DND-41 (cell line): ENCODE results near the gene TRAPPC6A.
A peak's percentile ranks its signal among the peaks of the same experiment; 100 is the strongest.

ENCODE experiments used
- ATAC-seq: fragments of 200-7000 bp; cut with Tn5 transposase; 3 replicates; pipeline ENCODE4 v1.9.1; 2021; ENCODE audit warnings: low read depth; ENCODE audit not compliant: insufficient read depth
- DNase-seq: peaks from one replicate; pipeline ENCODE4 v3.0.0-alpha.2; 2020
- H2AFZ ChIP-seq: 2 replicates; pipeline ENCODE4 v1.6.0; 2012; ENCODE audit warnings: low read depth, low read length
- H3K27ac ChIP-seq: 2 replicates; pipeline ENCODE4 v1.5.1; 2012; ENCODE audit warnings: low read length, inconsistent platforms
- H3K27me3 ChIP-seq: fragments of 200-600 bp; sonication (generic); 2 replicates; pipeline ENCODE4 v1.6.0; 2012; ENCODE audit warnings: low read length, mild to moderate bottlenecking, inconsistent platforms; ENCODE audit not compliant: insufficient read depth, poor library complexity
- H3K36me3 ChIP-seq: 2 replicates; pipeline ENCODE4 v1.5.1; 2012; ENCODE audit warnings: low read length, inconsistent platforms; ENCODE audit not compliant: insufficient read depth
- H3K4me1 ChIP-seq: 2 replicates; pipeline ENCODE4 v1.5.1; 2012; ENCODE audit warnings: mild to moderate bottlenecking, low read length; ENCODE audit not compliant: insufficient read depth
- H3K4me2 ChIP-seq: 2 replicates; pipeline ENCODE4 v1.6.0; 2012; ENCODE audit warnings: mild to moderate bottlenecking, moderate library complexity, low read length, inconsistent platforms; ENCODE audit not compliant: insufficient read depth
- H3K4me3 ChIP-seq, 2 experiments: fragments of 200-600 bp in 1 of 2; shearing (Covaris generic) in 1 of 2; 2 replicates each; pipeline ENCODE4 v1.5.1; 2012 to 2016; ENCODE audit warnings: inconsistent platforms in 2 of 2, low read length in 2 of 2, mild to moderate bottlenecking in 2 of 2, low read depth in 1 of 2, moderate library complexity in 1 of 2
- H3K79me2 ChIP-seq: 2 replicates; pipeline ENCODE4 v1.6.0; 2012; ENCODE audit warnings: low read length, inconsistent platforms; ENCODE audit not compliant: insufficient read depth
- H3K9ac ChIP-seq: 2 replicates; pipeline ENCODE4 v1.6.0; 2012; ENCODE audit warnings: low read depth, mild to moderate bottlenecking, inconsistent platforms, low read length, moderate library complexity
- H3K9me3 ChIP-seq: 2 replicates; pipeline ENCODE4 v1.5.1; 2012; ENCODE audit warnings: low read length, moderate library complexity, mild to moderate bottlenecking, inconsistent platforms; ENCODE audit not compliant: insufficient read depth, severe bottlenecking
- H4K20me1 ChIP-seq: 2 replicates; pipeline ENCODE4 v1.6.0; 2012; ENCODE audit warnings: low read length; ENCODE audit not compliant: insufficient read depth
- EZH2 ChIP-seq: IDR thresholded peaks from 3 replicates; pipeline ENCODE4 v1.6.1; 2012; ENCODE audit warnings: borderline replicate concordance, low read depth, mild to moderate bottlenecking, moderate library complexity, low read length, inconsistent platforms; ENCODE audit not compliant: severe bottlenecking
- TF ChIP-seq, protein P1 (sequence below): IDR thresholded peaks from 2 replicates; pipeline ENCODE4 v1.5.1; 2012; ENCODE audit warnings: borderline replicate concordance, low read length, moderate library complexity, mild to moderate bottlenecking; ENCODE audit not compliant: poor library complexity, severe bottlenecking; ENCODE audit errors: extremely low read depth

Gene TRAPPC6A

DNA sequence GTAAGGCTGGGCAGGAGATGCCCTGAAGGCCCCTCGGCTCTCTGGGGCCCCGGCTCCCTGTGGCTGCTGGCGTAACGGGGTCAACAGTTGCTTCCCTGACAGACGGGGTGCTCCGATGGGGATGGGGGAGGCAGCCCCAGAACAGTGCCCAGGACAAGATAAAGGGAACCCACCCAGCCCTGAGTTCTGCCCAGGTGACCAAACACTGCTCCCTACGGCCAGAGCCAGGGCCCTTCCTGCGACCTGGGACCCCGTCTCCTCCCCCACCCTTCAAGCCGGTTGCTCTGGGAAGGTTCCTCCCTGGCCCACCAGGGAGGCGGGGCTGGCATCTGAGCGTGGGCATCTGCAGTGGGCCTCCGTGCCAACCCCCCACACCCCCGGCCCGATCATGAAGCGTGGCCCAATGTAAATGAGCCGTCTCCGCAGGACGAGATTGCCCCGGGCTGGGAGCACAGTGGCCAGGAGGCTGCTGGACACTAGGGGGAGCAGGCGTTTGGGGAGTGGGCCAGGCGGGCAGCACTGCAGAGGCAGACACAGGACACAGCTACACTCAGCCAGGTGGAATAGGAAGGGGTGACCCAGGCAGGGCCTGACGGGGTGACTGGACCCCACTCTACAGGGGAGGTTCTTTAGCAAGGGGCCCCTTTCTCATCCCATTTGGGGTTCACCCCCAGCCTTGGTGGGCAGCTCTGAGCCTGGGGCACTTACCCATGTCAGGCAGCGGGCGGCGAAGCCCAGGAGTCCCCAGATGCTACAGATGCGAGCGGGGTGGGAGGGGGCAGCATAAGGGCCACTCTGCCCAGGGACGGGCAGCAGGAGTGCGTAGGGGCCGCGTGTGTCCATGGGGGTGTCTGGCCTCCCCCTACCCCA, 16.1 kb downstream of the TRAPPC6A start:
- Histone ChIP-seq H3K4me3 (no peak overlapping the region), H3K27ac (no peak overlapping the region), H2AFZ (no peak overlapping the region), H3K36me3 (no peaks in the 10 kb centered on the region), H3K27me3 (no peaks in the 10 kb centered on the region), H3K4me1 (no peaks in the 10 kb centered on the region), H3K9ac (no peak overlapping the region), H3K4me2 (no peak overlapping the region), H4K20me1 (peaks cover 6% of the 10 kb centered on the region), H3K9me3 (no peaks in the 10 kb centered on the region), H3K79me2 (no peaks in the 10 kb centered on the region)
- ATAC-seq (no peak), DNase-seq (no peak)
- no peak for TF ChIP-seq EZH2
- TF ChIP-seq, protein P1, sequence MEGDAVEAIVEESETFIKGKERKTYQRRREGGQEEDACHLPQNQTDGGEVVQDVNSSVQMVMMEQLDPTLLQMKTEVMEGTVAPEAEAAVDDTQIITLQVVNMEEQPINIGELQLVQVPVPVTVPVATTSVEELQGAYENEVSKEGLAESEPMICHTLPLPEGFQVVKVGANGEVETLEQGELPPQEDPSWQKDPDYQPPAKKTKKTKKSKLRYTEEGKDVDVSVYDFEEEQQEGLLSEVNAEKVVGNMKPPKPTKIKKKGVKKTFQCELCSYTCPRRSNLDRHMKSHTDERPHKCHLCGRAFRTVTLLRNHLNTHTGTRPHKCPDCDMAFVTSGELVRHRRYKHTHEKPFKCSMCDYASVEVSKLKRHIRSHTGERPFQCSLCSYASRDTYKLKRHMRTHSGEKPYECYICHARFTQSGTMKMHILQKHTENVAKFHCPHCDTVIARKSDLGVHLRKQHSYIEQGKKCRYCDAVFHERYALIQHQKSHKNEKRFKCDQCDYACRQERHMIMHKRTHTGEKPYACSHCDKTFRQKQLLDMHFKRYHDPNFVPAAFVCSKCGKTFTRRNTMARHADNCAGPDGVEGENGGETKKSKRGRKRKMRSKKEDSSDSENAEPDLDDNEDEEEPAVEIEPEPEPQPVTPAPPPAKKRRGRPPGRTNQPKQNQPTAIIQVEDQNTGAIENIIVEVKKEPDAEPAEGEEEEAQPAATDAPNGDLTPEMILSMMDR: peak; percentile 32

DNA sequence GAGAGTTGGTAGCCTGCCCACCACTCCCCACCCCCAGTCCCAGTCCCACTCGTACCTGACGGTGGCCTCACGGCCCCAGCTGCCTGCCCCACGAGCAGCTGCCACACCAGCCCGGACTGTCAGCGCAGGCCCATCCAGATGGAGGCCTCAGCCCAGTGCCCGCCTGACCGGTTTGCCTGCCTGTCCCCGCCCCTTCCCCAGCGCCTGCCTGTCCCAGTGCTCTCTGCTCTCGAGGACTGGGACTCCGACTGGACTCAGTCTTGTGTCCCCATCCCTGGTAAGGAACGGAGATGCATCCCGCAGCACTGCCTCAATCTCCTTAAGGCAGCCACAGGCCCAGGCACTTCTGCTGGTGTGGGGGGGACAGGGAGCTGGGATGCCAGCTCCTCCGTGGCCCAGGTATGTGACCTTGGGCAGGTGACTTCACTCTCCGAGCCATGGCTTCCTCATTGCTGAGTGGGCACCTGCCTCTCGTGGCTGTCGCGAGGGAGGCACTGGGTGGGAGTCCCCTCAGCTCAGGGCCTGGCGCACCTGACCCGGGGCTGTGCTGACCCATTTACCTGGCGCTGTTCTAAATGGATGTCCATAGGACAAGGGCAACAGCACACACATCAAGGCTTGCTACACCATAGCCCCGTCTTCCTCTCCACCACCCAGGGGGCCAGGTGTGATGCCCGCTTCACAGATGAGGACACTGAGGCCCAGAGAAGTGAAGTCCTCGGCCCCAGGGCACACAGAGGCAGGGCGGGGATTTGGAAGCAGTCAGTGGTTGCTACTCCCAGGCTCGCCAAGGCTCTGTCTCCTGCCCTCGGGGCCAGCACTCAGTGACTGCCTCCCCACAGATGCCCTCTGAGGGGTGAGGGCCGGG, 16.9 kb downstream of the TRAPPC6A start, which contains the start of gene NKPD1:
TSS of gene NKPD1 (minus strand) at position 113 of the 868 bp plus-strand sequence. CDS start 832 bp downstream, outside the sequence.
- TF ChIP-seq, protein P1: no peak
- TF ChIP-seq EZH2: no peak
- no peak within 1 kb of the TSS for H3K9ac ChIP-seq
- no peaks in the 10 kb centered on the region for H3K79me2 ChIP-seq
- no peaks in the 10 kb centered on the region for H3K36me3 ChIP-seq
- no peak within 1 kb of the TSS for H3K4me3 ChIP-seq
- H2AFZ ChIP-seq: no peak within 1 kb of the TSS
- H3K27me3 ChIP-seq: no peaks in the 10 kb centered on the region
- no peaks in the 10 kb centered on the region for H3K4me1 ChIP-seq
- peaks cover 6% of the 10 kb centered on the region for H4K20me1 ChIP-seq
- H3K4me2 ChIP-seq: no peak within 1 kb of the TSS
- H3K9me3 ChIP-seq: no peaks in the 10 kb centered on the region
- no peak for DNase-seq
- H3K27ac ChIP-seq: no peak within 1 kb of the TSS
- no peak for ATAC-seq

DNA sequence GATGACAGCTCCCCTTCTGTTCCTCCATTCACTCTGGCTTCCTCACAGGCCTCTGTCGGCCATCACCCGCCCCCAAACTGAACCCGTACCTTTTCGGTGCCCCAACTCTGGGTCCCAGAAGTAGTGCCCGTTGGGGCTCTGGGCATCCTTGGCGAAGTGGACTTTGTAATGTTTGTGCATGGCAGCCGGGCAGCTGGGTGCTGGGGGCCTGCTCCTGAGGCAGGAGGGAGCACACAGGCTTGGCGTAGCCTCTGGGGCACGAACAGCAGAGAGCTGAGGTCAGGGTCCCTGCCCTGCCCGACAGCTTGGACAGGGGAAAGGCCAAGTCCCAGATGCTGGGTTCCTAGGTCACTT, 18.1 kb downstream of the TRAPPC6A start:
- Histone ChIP-seq H3K9me3 (no peaks in the 10 kb centered on the region), H3K27ac (no peak overlapping the region), H3K36me3 (no peaks in the 10 kb centered on the region), H3K4me1 (no peaks in the 10 kb centered on the region), H3K79me2 (no peaks in the 10 kb centered on the region), H3K27me3 (no peaks in the 10 kb centered on the region), H3K4me3 (no peak overlapping the region), H3K4me2 (no peak overlapping the region), H3K9ac (no peak overlapping the region), H2AFZ (no peak overlapping the region), H4K20me1 (peaks cover 6% of the 10 kb centered on the region)
- TF ChIP-seq, protein P1: no peak
- no peak for TF ChIP-seq EZH2
- DNase-seq (no peak), ATAC-seq (no peak)
